Measurements from ENCODE around the gene LRRC71.

DNA sequence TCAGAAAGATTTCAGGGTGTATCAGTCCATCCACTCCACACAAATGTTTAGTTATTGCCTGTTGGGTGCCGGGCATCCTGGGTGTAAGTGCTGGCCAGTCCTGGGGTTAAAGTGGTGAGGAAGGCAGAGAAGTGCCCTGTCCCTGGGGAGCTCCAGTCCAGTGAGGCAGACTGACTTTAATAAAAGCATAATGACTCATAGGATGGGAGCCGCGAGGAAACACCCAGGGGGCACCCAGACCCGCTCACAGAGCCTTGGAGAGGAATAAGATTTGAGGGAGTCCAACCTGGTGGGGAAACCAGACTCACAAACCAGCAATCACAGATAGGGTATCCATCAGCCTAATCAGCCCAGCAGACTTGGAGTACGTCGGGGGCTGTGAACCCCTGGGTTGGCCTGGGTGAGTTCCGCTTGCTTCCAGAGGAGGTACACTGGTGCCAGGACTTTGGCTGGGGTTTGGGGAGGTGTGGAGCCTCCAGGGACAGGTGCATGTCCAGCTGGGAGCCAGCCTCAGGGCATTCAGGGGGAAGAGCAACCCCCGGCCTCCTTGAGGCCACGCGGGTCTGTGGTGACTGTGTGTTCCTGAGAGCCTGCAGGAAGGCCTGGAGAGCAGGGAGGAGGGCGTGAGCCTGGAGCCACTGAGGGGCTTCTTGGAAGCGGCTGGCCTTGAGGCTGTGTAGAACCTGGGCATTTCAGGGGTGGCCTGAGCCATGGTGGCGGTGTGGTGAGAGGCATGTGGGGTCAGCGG is 23.2 kb upstream of the LRRC71 start:
- no peak for TF ChIP-seq EZH2 (IDR thresholded peaks at IDR 0.05; ENCODE audit: low read depth, low read length, severe bottlenecking)
- TF ChIP-seq, protein P1, sequence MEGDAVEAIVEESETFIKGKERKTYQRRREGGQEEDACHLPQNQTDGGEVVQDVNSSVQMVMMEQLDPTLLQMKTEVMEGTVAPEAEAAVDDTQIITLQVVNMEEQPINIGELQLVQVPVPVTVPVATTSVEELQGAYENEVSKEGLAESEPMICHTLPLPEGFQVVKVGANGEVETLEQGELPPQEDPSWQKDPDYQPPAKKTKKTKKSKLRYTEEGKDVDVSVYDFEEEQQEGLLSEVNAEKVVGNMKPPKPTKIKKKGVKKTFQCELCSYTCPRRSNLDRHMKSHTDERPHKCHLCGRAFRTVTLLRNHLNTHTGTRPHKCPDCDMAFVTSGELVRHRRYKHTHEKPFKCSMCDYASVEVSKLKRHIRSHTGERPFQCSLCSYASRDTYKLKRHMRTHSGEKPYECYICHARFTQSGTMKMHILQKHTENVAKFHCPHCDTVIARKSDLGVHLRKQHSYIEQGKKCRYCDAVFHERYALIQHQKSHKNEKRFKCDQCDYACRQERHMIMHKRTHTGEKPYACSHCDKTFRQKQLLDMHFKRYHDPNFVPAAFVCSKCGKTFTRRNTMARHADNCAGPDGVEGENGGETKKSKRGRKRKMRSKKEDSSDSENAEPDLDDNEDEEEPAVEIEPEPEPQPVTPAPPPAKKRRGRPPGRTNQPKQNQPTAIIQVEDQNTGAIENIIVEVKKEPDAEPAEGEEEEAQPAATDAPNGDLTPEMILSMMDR (IDR thresholded peaks at IDR 0.05; ENCODE audit: control extremely low read depth in 1 of 3, insufficient read depth in 1 of 3, low read depth in 1 of 3, low read length in 3 of 3): no peak
- TF ChIP-seq CREB1 (IDR thresholded peaks at IDR 0.05): no peak
- TF ChIP-seq BRCA1 (IDR thresholded peaks at IDR 0.05; ENCODE audit: low read depth, low read length): no peak
- no peak for TF ChIP-seq NRF1 (IDR thresholded peaks at IDR 0.05; ENCODE audit: low read depth, low read length)
- TF ChIP-seq EP300 (IDR thresholded peaks at IDR 0.05; ENCODE audit: borderline replicate concordance in 1 of 2, low read depth in 2 of 2, low read length in 2 of 2): no peak
- TF ChIP-seq POLR2A (IDR thresholded peaks at IDR 0.05; ENCODE audit: control extremely low read depth in 1 of 2, low read depth in 2 of 2, low read length in 2 of 2): no peak
- no peak for TF ChIP-seq SIN3A (conservative IDR thresholded peaks at IDR 0.05 in 1 of 2, IDR thresholded peaks at IDR 0.05 in 1 of 2; ENCODE audit: low read depth in 1 of 2, low read length in 2 of 2)
- no peak for TF ChIP-seq GABPA (IDR thresholded peaks at IDR 0.05; ENCODE audit: borderline replicate concordance, insufficient read depth, low read length)
- no peak for TF ChIP-seq MAFK (IDR thresholded peaks at IDR 0.05; ENCODE audit: low read depth, low read length)
- no peak for TF ChIP-seq RXRA (IDR thresholded peaks at IDR 0.05; ENCODE audit: insufficient read depth, low read depth, low read length)
- TF ChIP-seq, protein P2, sequence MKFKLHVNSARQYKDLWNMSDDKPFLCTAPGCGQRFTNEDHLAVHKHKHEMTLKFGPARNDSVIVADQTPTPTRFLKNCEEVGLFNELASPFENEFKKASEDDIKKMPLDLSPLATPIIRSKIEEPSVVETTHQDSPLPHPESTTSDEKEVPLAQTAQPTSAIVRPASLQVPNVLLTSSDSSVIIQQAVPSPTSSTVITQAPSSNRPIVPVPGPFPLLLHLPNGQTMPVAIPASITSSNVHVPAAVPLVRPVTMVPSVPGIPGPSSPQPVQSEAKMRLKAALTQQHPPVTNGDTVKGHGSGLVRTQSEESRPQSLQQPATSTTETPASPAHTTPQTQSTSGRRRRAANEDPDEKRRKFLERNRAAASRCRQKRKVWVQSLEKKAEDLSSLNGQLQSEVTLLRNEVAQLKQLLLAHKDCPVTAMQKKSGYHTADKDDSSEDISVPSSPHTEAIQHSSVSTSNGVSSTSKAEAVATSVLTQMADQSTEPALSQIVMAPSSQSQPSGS (IDR thresholded peaks at IDR 0.05; ENCODE audit: low read length): no peak
